ENCODE results near the gene CLEC18A. TPM values are rescaled to one million over a fixed set of nuclear protein-coding genes. Genes with fewer than 3 reads are reported as not detected.
A peak's percentile ranks its signal among the peaks of the same experiment; 100 is the strongest.
"Not testable (repeated sequence)": the region's sequence is repeated elsewhere in the genome, so short reads cannot be mapped to it uniquely, and the experiment has no call there.

The CLEC18A gene
- total RNA-seq, 4 donors from 2014 or later: 0.45 to 1.3 (median 0.99) TPM

GRCh38 chr16:69940676-69941075 lies 10.5 kb upstream of the CLEC18A start:
- no peak overlapping the region for H3K4me3 ChIP-seq
- DNase-seq: no peak
- H3K4me1 ChIP-seq: peaks cover 0 to 5% (median 3%) of the 10 kb centered on the region in 3 donors
- H3K36me3 ChIP-seq: peaks cover 27 to 66% (median 37%) of the 10 kb centered on the region in 3 donors
- no peak overlapping the region for H3K27ac ChIP-seq
- no peak for TF ChIP-seq POLR2A (IDR thresholded peaks at IDR 0.05)
- TF ChIP-seq CTCF (IDR thresholded peaks at IDR 0.05): no peak
- no peaks in the 10 kb centered on the region for H3K27me3 ChIP-seq
- intact Hi-C loops (cut with DNase I): no loop called here
- no peaks in the 10 kb centered on the region for H3K9me3 ChIP-seq
- WGBS, 2 donors: 100% methylated on average over 4 of the region's 13 CpGs; no CpG with 5 or more reads in 1 of the 2 donors

- H3K27ac ChIP-seq: peak overlapping the region in 1 of 4 donors; percentile 9
- H3K36me3 ChIP-seq: peaks cover 21 to 58% (median 35%) of the 10 kb centered on the region in 3 donors
- H3K9me3 ChIP-seq: no peaks in the 10 kb centered on the region
- peaks cover 0 to 5% (median 3%) of the 10 kb centered on the region in 3 donors for H3K4me1 ChIP-seq
- no peak overlapping the region for H3K4me3 ChIP-seq
- TF ChIP-seq POLR2A (IDR thresholded peaks at IDR 0.05) (no peak), CTCF (IDR thresholded peaks at IDR 0.05) (no peak)
- no peaks in the 10 kb centered on the region for H3K27me3 ChIP-seq
- WGBS, 2 donors: 84 to 91% methylated on average over 16 to 19 of the region's 28 CpGs
- intact Hi-C loops (cut with DNase I): no loop called here
- no peak for DNase-seq
These were observed 9.7 kb upstream of the CLEC18A start for GRCh38 chr16:69941251-69942098.

- Histone ChIP-seq H3K27me3 (no peaks in the 10 kb centered on the region), H3K4me3 (no peak overlapping the region), H3K36me3 (peaks cover 17 to 52% (median 28%) of the 10 kb centered on the region in 3 donors), H3K9me3 (no peaks in the 10 kb centered on the region), H3K4me1 (peaks cover 0 to 5% (median 3%) of the 10 kb centered on the region in 3 donors), H3K27ac (peak overlapping the region in 1 of 4 donors; percentile 9)
- WGBS, 2 donors: 64 to 80% methylated on average over 9 to 11 of the region's 11 CpGs
- DNase-seq: no peak
- TF ChIP-seq POLR2A (IDR thresholded peaks at IDR 0.05) (no peak), CTCF (IDR thresholded peaks at IDR 0.05) (no peak)
- intact Hi-C loops (cut with DNase I): no loop called here
These were observed 9.0 kb upstream of the CLEC18A start for GRCh38 chr16:69942099-69942491.

- WGBS, 2 donors: 97% methylated on average over 8 of the region's 8 CpGs
- no peak for TF ChIP-seq POLR2A (IDR thresholded peaks at IDR 0.05)
- no peak for TF ChIP-seq CTCF (IDR thresholded peaks at IDR 0.05)
- H3K36me3 ChIP-seq: peaks cover 14 to 46% (median 22%) of the 10 kb centered on the region in 3 donors
- H3K9me3 ChIP-seq: no peaks in the 10 kb centered on the region
- DNase-seq: no peak
- H3K27ac ChIP-seq: no peak overlapping the region
- H3K4me1 ChIP-seq: peaks cover 0 to 5% (median 3%) of the 10 kb centered on the region in 3 donors
- H3K27me3 ChIP-seq: no peaks in the 10 kb centered on the region
- no peak overlapping the region for H3K4me3 ChIP-seq
- intact Hi-C loops (cut with DNase I): no loop called here
These were observed 8.4 kb upstream of the CLEC18A start for GRCh38 chr16:69942627-69943170.

- H3K4me3 ChIP-seq; H3K9me3 ChIP-seq; DNase-seq; H3K27me3 ChIP-seq; H3K27ac ChIP-seq; intact Hi-C loops (cut with DNase I); H3K4me1 ChIP-seq: not testable (repeated sequence)
- 66 to 83% methylated on average over 10 to 13 of the region's 21 CpGs for WGBS, 2 donors
- H3K36me3 ChIP-seq: peaks cover 14 to 38% (median 20%) of the 10 kb centered on the region in 3 donors
These were observed 7.7 kb upstream of the CLEC18A start for GRCh38 chr16:69943241-69944036.

GRCh38 chr16:69950411-69950810 lies 723 bp upstream of the CLEC18A start:
- WGBS, 2 donors: no CpG with 5 or more reads among the region's 17 CpGs
- not testable (repeated sequence) for DNase-seq

GRCh38 chr16:69951672-69952031 lies 518 bp downstream of the CLEC18A start:
- intact Hi-C loops (cut with DNase I); H3K4me3 ChIP-seq; H3K27ac ChIP-seq; DNase-seq; H3K9me3 ChIP-seq; H3K36me3 ChIP-seq; H3K4me1 ChIP-seq; H3K27me3 ChIP-seq: not testable (repeated sequence)
- WGBS, 2 donors: no CpG with 5 or more reads among the region's 14 CpGs

More at GRCh38 chr16:69950411-69950810, 723 bp upstream of the CLEC18A start:
- H3K27ac ChIP-seq; H3K4me3 ChIP-seq; H3K36me3 ChIP-seq; intact Hi-C loops (cut with DNase I); H3K4me1 ChIP-seq; H3K27me3 ChIP-seq; H3K9me3 ChIP-seq: not testable (repeated sequence)

GRCh38 chr16:69952116-69952515 lies 982 bp downstream of the CLEC18A start:
- H3K9me3 ChIP-seq; H3K4me3 ChIP-seq; intact Hi-C loops (cut with DNase I); H3K36me3 ChIP-seq; H3K27ac ChIP-seq; H3K27me3 ChIP-seq; H3K4me1 ChIP-seq; DNase-seq: not testable (repeated sequence)
- no CpG with 5 or more reads among the region's 15 CpGs for WGBS, 2 donors
